Body of pancreas (tissue), 4 donors: ENCODE data around the gene PPP6R2. TPM values are rescaled to one million over a fixed set of nuclear protein-coding genes. Genes with fewer than 3 reads are reported as not detected.

Experiments used
- ATAC-seq: fragments of 150-250 bp; one replicate; pipeline ENCODE4 v1.9.1; 2016
- DNase-seq, 4 donors: peaks; one replicate each; pipeline ENCODE4 v3.0.0-alpha.2; 2019
- H3K27ac ChIP-seq, 4 donors: fragments of 200-600 bp; sonication (generic); 1 replicate in 3 of 4; 2 replicates in 1 of 4; pipeline versions ENCODE4 v1.5.1 to v1.6.1; 2016 to 2019; ENCODE audit warnings: mild to moderate bottlenecking in 1 of 4, mixed read lengths in 1 of 4, moderate library complexity in 1 of 4
- H3K27me3 ChIP-seq, 2 donors: fragments of 200-600 bp; sonication (generic); one replicate each; pipeline ENCODE4 v1.6.0; 2016; ENCODE audit warnings: mild to moderate bottlenecking in 1 of 2
- H3K36me3 ChIP-seq, 2 donors: fragments of 200-600 bp; sonication (generic); replicated peaks in 1 of 2; 2 replicates each; pipeline ENCODE4 v1.5.1; 2016; ENCODE audit warnings: low read depth in 2 of 2; ENCODE audit not compliant: insufficient read depth in 1 of 2
- H3K4me1 ChIP-seq: fragments of 200-600 bp; sonication (generic); one replicate; pipeline ENCODE4 v1.6.0; 2016
- H3K4me3 ChIP-seq, 2 donors: fragments of 200-600 bp; sonication (generic); 1 replicate in 1 of 2; 2 replicates in 1 of 2; pipeline ENCODE4 v1.5.1; 2016 to 2019
- H3K9me3 ChIP-seq, 3 donors: fragments of 200-600 bp; sonication (generic); 1 replicate in 2 of 3; 2 replicates in 1 of 3; pipeline ENCODE4 v1.5.1; 2016
- CTCF ChIP-seq, 7 experiments: fragments of 450-650 bp in 4 of 7; fragments of 200-600 bp in 3 of 7; sonication (generic) in 3 of 7; IDR thresholded peaks; one replicate each; pipeline ENCODE4 v1.5.1; 2016 to 2019; ENCODE audit warnings: antibody characterized with exemption in 7 of 7
- POLR2A ChIP-seq, 3 donors: fragments of 450-650 bp; IDR thresholded peaks; one replicate each; pipeline ENCODE4 v1.6.1; 2016; ENCODE audit warnings: antibody characterized with exemption in 3 of 3, mild to moderate bottlenecking in 2 of 3
- WGBS, 2 donors: methylation state at CpG; one replicate each; pipeline ENCODE4 v1.1.5; 2017; 5-methylcytosine and 5-hydroxymethylcytosine counted together
- intact Hi-C: fragments of 100-400 bp; cut with DNase I; formaldehyde crosslinking; loops from one replicate; pipeline ENCODE4 v1.15.1; 2023
- total RNA-seq, 2 donors: library from RNA; depleted of rRNA; stranded (reverse); fragments of >200 nt; gene quantifications; one replicate each; pipeline ENCODE4 v1.1.0, GENCODE V29; 2016

Gene PPP6R2
- total RNA-seq, 2 donors from 2014 or later = 48.8 to 53.4 TPM

GRCh38 chr22:50302564-50302963, 40.6 kb upstream of the PPP6R2 start:
- no peak for TF ChIP-seq CTCF (IDR thresholded peaks at IDR 0.05)
- TF ChIP-seq POLR2A (IDR thresholded peaks at IDR 0.05) = no peak
- ATAC-seq = no peak
- peak overlapping the region in 3 of 4 donors; percentile 85 to 91 (median 89) for H3K27ac ChIP-seq
- no peaks in the 10 kb centered on the region for H3K9me3 ChIP-seq
- 42 to 58% methylated on average over 2 to 5 of the region's 5 CpGs for WGBS, 2 donors
- no peaks in the 10 kb centered on the region for H3K36me3 ChIP-seq
- H3K4me1 ChIP-seq = peaks cover 85% of the 10 kb centered on the region
- intact Hi-C loops = no loop called here
- no peak for DNase-seq
- no peaks in the 10 kb centered on the region for H3K27me3 ChIP-seq
- no peak overlapping the region for H3K4me3 ChIP-seq

- peak overlapping the region; percentile 82 to 91 (median 87) for H3K27ac ChIP-seq
Observed at GRCh38 chr22:50303515-50303847, 39.6 kb upstream of the PPP6R2 start.

GRCh38 chr22:50303848-50304527, 39.1 kb upstream of the PPP6R2 start:
- no peaks in the 10 kb centered on the region for H3K27me3 ChIP-seq
- no peaks in the 10 kb centered on the region for H3K36me3 ChIP-seq
- intact Hi-C loops = no loop called here
- H3K27ac ChIP-seq = peak overlapping the region; percentile 82 to 91 (median 87)
- peaks cover 79% of the 10 kb centered on the region for H3K4me1 ChIP-seq
- no peaks in the 10 kb centered on the region for H3K9me3 ChIP-seq
- H3K4me3 ChIP-seq = no peak overlapping the region
- TF ChIP-seq CTCF (IDR thresholded peaks at IDR 0.05) (no peak), POLR2A (IDR thresholded peaks at IDR 0.05) (peak; percentile 20 to 62 (median 45))
- WGBS, 2 donors = 59 to 67% methylated on average over 3 to 9 of the region's 11 CpGs
- DNase-seq (peak; percentile 47 to 73 (median 59)), ATAC-seq (peak; percentile 32)

More at GRCh38 chr22:50303515-50303847, 39.6 kb upstream of the PPP6R2 start:
- ATAC-seq = no peak
- no peak for TF ChIP-seq CTCF (IDR thresholded peaks at IDR 0.05)
- no peak for TF ChIP-seq POLR2A (IDR thresholded peaks at IDR 0.05)
- Histone ChIP-seq H3K4me3 (no peak overlapping the region), H3K4me1 (peaks cover 83% of the 10 kb centered on the region), H3K9me3 (no peaks in the 10 kb centered on the region), H3K36me3 (no peaks in the 10 kb centered on the region), H3K27me3 (no peaks in the 10 kb centered on the region)
- intact Hi-C loops = no loop called here
- DNase-seq = no peak
- WGBS, 2 donors = 66% methylated on average over 7 of the region's 7 CpGs; no CpG with 5 or more reads in 1 of the 2 donors

GRCh38 chr22:50304528-50305392, 38.4 kb upstream of the PPP6R2 start:
- H3K36me3 ChIP-seq = no peaks in the 10 kb centered on the region
- intact Hi-C loops = no loop called here
- DNase-seq (peak in 3 of 4 donors; percentile 56 to 66 (median 59)), ATAC-seq (no peak)
- peak overlapping the region; percentile 82 to 91 (median 87) for H3K27ac ChIP-seq
- no peaks in the 10 kb centered on the region for H3K9me3 ChIP-seq
- 53 to 56% methylated on average over 20 to 22 of the region's 22 CpGs for WGBS, 2 donors
- no peak for TF ChIP-seq POLR2A (IDR thresholded peaks at IDR 0.05)
- TF ChIP-seq CTCF (IDR thresholded peaks at IDR 0.05) = no peak
- no peaks in the 10 kb centered on the region for H3K27me3 ChIP-seq
- peaks cover 81% of the 10 kb centered on the region for H3K4me1 ChIP-seq
- H3K4me3 ChIP-seq = no peak overlapping the region
